ENCODE measurements around the gene NKX6-2.
"Not testable (repeated sequence)": the region's sequence is repeated elsewhere in the genome, so short reads cannot be mapped to it uniquely, and the experiment has no call there.

The NKX6-2 gene

GRCh38 chr10:132746801-132747625 is 38.9 kb downstream of the NKX6-2 start:
- peak overlapping the region; percentile 51 for H3K27ac ChIP-seq (ENCODE audit: low read depth, low read length)
- H3K36me3 ChIP-seq (ENCODE audit: insufficient read depth, low read length): peaks cover 12% of the 10 kb centered on the region
- no peak overlapping the region for H3K4me3 ChIP-seq (ENCODE audit: low read depth in 1 of 2, low read length in 2 of 2)
- H3K4me1 ChIP-seq (ENCODE audit: insufficient read depth, low read length): peaks cover 11% of the 10 kb centered on the region
- no peaks in the 10 kb centered on the region for H3K9me3 ChIP-seq (ENCODE audit: low read length)
- H3K9ac ChIP-seq (ENCODE audit: low read length): no peak overlapping the region
- H3K27me3 ChIP-seq (ENCODE audit: control insufficient read depth in 1 of 2, insufficient read depth in 2 of 2, low read length in 2 of 2): no peaks in the 10 kb centered on the region

GRCh38 chr10:132746386-132746785 is 39.6 kb downstream of the NKX6-2 start:
- Histone ChIP-seq H3K27me3 (ENCODE audit: control insufficient read depth in 1 of 2, insufficient read depth in 2 of 2, low read length in 2 of 2) (no peaks in the 10 kb centered on the region), H3K9ac (ENCODE audit: low read length) (no peak overlapping the region), H3K9me3 (ENCODE audit: low read length) (no peaks in the 10 kb centered on the region), H3K27ac (ENCODE audit: low read depth, low read length) (peak overlapping the region; percentile 51), H3K36me3 (ENCODE audit: insufficient read depth, low read length) (peaks cover 12% of the 10 kb centered on the region), H3K4me3 (ENCODE audit: low read depth in 1 of 2, low read length in 2 of 2) (no peak overlapping the region), H3K4me1 (ENCODE audit: insufficient read depth, low read length) (peaks cover 11% of the 10 kb centered on the region)

- Histone ChIP-seq H3K36me3 (ENCODE audit: insufficient read depth, low read length) (peaks cover 12% of the 10 kb centered on the region), H3K4me1 (ENCODE audit: insufficient read depth, low read length) (peaks cover 11% of the 10 kb centered on the region), H3K4me3 (ENCODE audit: low read depth in 1 of 2, low read length in 2 of 2) (no peak overlapping the region), H3K9ac (ENCODE audit: low read length) (no peak overlapping the region), H3K9me3 (ENCODE audit: low read length) (no peaks in the 10 kb centered on the region), H3K27ac (ENCODE audit: low read depth, low read length) (peak overlapping the region; percentile 12), H3K27me3 (ENCODE audit: control insufficient read depth in 1 of 2, insufficient read depth in 2 of 2, low read length in 2 of 2) (no peaks in the 10 kb centered on the region)
Observed at GRCh38 chr10:132745971-132746370, 40.0 kb downstream of the NKX6-2 start.

- no peak overlapping the region for H3K9ac ChIP-seq (ENCODE audit: low read length)
- no peaks in the 10 kb centered on the region for H3K9me3 ChIP-seq (ENCODE audit: low read length)
- H3K27me3 ChIP-seq (ENCODE audit: control insufficient read depth in 1 of 2, insufficient read depth in 2 of 2, low read length in 2 of 2): no peaks in the 10 kb centered on the region
- H3K27ac ChIP-seq (ENCODE audit: low read depth, low read length): no peak overlapping the region
- peaks cover 11% of the 10 kb centered on the region for H3K4me1 ChIP-seq (ENCODE audit: insufficient read depth, low read length)
- no peak overlapping the region for H3K4me3 ChIP-seq (ENCODE audit: low read depth in 1 of 2, low read length in 2 of 2)
- H3K36me3 ChIP-seq (ENCODE audit: insufficient read depth, low read length): peaks cover 12% of the 10 kb centered on the region
Observed at GRCh38 chr10:132745511-132745910, 40.4 kb downstream of the NKX6-2 start.

GRCh38 chr10:132744839-132745238 is 41.1 kb downstream of the NKX6-2 start:
- Histone ChIP-seq H3K27me3 (ENCODE audit: control insufficient read depth in 1 of 2, insufficient read depth in 2 of 2, low read length in 2 of 2) (no peaks in the 10 kb centered on the region), H3K4me3 (ENCODE audit: low read depth in 1 of 2, low read length in 2 of 2) (no peak overlapping the region), H3K4me1 (ENCODE audit: insufficient read depth, low read length) (peaks cover 11% of the 10 kb centered on the region), H3K27ac (ENCODE audit: low read depth, low read length) (no peak overlapping the region), H3K9ac (ENCODE audit: low read length) (no peak overlapping the region), H3K36me3 (ENCODE audit: insufficient read depth, low read length) (peaks cover 6% of the 10 kb centered on the region), H3K9me3 (ENCODE audit: low read length) (no peaks in the 10 kb centered on the region)

GRCh38 chr10:132743925-132744490 is 41.9 kb downstream of the NKX6-2 start:
- H3K4me1 ChIP-seq (ENCODE audit: insufficient read depth, low read length): peaks cover 11% of the 10 kb centered on the region
- no peak overlapping the region for H3K9ac ChIP-seq (ENCODE audit: low read length)
- no peaks in the 10 kb centered on the region for H3K9me3 ChIP-seq (ENCODE audit: low read length)
- no peaks in the 10 kb centered on the region for H3K27me3 ChIP-seq (ENCODE audit: control insufficient read depth in 1 of 2, insufficient read depth in 2 of 2, low read length in 2 of 2)
- no peaks in the 10 kb centered on the region for H3K36me3 ChIP-seq (ENCODE audit: insufficient read depth, low read length)
- H3K27ac ChIP-seq (ENCODE audit: low read depth, low read length): no peak overlapping the region
- H3K4me3 ChIP-seq (ENCODE audit: low read depth in 1 of 2, low read length in 2 of 2): no peak overlapping the region

- H3K9ac ChIP-seq (ENCODE audit: low read length); H3K27me3 ChIP-seq (ENCODE audit: control insufficient read depth in 1 of 2, insufficient read depth in 2 of 2, low read length in 2 of 2); H3K4me3 ChIP-seq (ENCODE audit: low read depth in 1 of 2, low read length in 2 of 2); H3K27ac ChIP-seq (ENCODE audit: low read depth, low read length); H3K9me3 ChIP-seq (ENCODE audit: low read length); H3K36me3 ChIP-seq (ENCODE audit: insufficient read depth, low read length): not testable (repeated sequence)
- H3K4me1 ChIP-seq (ENCODE audit: insufficient read depth, low read length): peaks cover 11% of the 10 kb centered on the region
Observed at GRCh38 chr10:132743196-132743924, 42.6 kb downstream of the NKX6-2 start.

- no peak overlapping the region for H3K27ac ChIP-seq (ENCODE audit: low read depth, low read length)
- no peak overlapping the region for H3K4me3 ChIP-seq (ENCODE audit: low read depth in 1 of 2, low read length in 2 of 2)
Observed at GRCh38 chr10:132742837-132743194, 43.1 kb downstream of the NKX6-2 start.

GRCh38 chr10:132742167-132742836 is 43.6 kb downstream of the NKX6-2 start:
- Histone ChIP-seq H3K27me3 (ENCODE audit: control insufficient read depth in 1 of 2, insufficient read depth in 2 of 2, low read length in 2 of 2) (no peaks in the 10 kb centered on the region), H3K9me3 (ENCODE audit: low read length) (no peaks in the 10 kb centered on the region), H3K4me1 (ENCODE audit: insufficient read depth, low read length) (peaks cover 11% of the 10 kb centered on the region), H3K27ac (ENCODE audit: low read depth, low read length) (no peak overlapping the region), H3K36me3 (ENCODE audit: insufficient read depth, low read length) (no peaks in the 10 kb centered on the region), H3K4me3 (ENCODE audit: low read depth in 1 of 2, low read length in 2 of 2) (no peak overlapping the region), H3K9ac (ENCODE audit: low read length) (no peak overlapping the region)

More at GRCh38 chr10:132742837-132743194, 43.1 kb downstream of the NKX6-2 start:
- Histone ChIP-seq H3K9me3 (ENCODE audit: low read length) (no peaks in the 10 kb centered on the region), H3K27me3 (ENCODE audit: control insufficient read depth in 1 of 2, insufficient read depth in 2 of 2, low read length in 2 of 2) (no peaks in the 10 kb centered on the region), H3K4me1 (ENCODE audit: insufficient read depth, low read length) (peaks cover 11% of the 10 kb centered on the region), H3K36me3 (ENCODE audit: insufficient read depth, low read length) (no peaks in the 10 kb centered on the region), H3K9ac (ENCODE audit: low read length) (no peak overlapping the region)

GRCh38 chr10:132740588-132740987 is 45.4 kb downstream of the NKX6-2 start:
- Histone ChIP-seq H3K27ac (ENCODE audit: low read depth, low read length) (no peak overlapping the region), H3K9ac (ENCODE audit: low read length) (no peak overlapping the region)

GRCh38 chr10:132739225-132739613 is 46.7 kb downstream of the NKX6-2 start:
- H3K9ac ChIP-seq (ENCODE audit: low read length): no peak overlapping the region
- no peaks in the 10 kb centered on the region for H3K27me3 ChIP-seq (ENCODE audit: control insufficient read depth in 1 of 2, insufficient read depth in 2 of 2, low read length in 2 of 2)
- H3K4me3 ChIP-seq (ENCODE audit: low read depth in 1 of 2, low read length in 2 of 2): no peak overlapping the region
- no peaks in the 10 kb centered on the region for H3K36me3 ChIP-seq (ENCODE audit: insufficient read depth, low read length)
- no peaks in the 10 kb centered on the region for H3K9me3 ChIP-seq (ENCODE audit: low read length)
- no peaks in the 10 kb centered on the region for H3K4me1 ChIP-seq (ENCODE audit: insufficient read depth, low read length)
- H3K27ac ChIP-seq (ENCODE audit: low read depth, low read length): no peak overlapping the region

More at GRCh38 chr10:132740588-132740987, 45.4 kb downstream of the NKX6-2 start:
- no peaks in the 10 kb centered on the region for H3K4me1 ChIP-seq (ENCODE audit: insufficient read depth, low read length)
- H3K9me3 ChIP-seq (ENCODE audit: low read length): no peaks in the 10 kb centered on the region
- H3K4me3 ChIP-seq (ENCODE audit: low read depth in 1 of 2, low read length in 2 of 2): no peak overlapping the region
- no peaks in the 10 kb centered on the region for H3K27me3 ChIP-seq (ENCODE audit: control insufficient read depth in 1 of 2, insufficient read depth in 2 of 2, low read length in 2 of 2)
- H3K36me3 ChIP-seq (ENCODE audit: insufficient read depth, low read length): no peaks in the 10 kb centered on the region

All from muscle layer of colon (tissue), 2 donors.